Mesendoderm (in vitro differentiated cells): ENCODE data around the gene CCDC169.

ENCODE experiments used
- DNase-seq: peaks from one replicate; pipeline ENCODE4 v3.0.0; 2013
- H2AK5ac ChIP-seq: 2 replicates; pipeline ENCODE4 v1.6.1; 2013; ENCODE audit warnings: low read length, inconsistent platforms
- H2BK120ac ChIP-seq: 2 replicates; pipeline ENCODE4 v1.6.1; 2013; ENCODE audit warnings: low read depth, mild to moderate bottlenecking, low read length, moderate library complexity, mixed read lengths
- H2BK15ac ChIP-seq: replicated peaks from 2 replicates; pipeline ENCODE4 v1.6.1; 2013; ENCODE audit warnings: low read depth, mild to moderate bottlenecking, moderate library complexity
- H2BK5ac ChIP-seq: 2 replicates; pipeline ENCODE4 v1.6.1; 2013; ENCODE audit warnings: low read length, inconsistent platforms
- H3K18ac ChIP-seq: 2 replicates; pipeline ENCODE4 v1.6.1; 2013; ENCODE audit warnings: mild to moderate bottlenecking, low read length, mixed read lengths
- H3K23ac ChIP-seq: one replicate; pipeline ENCODE4 v1.6.1; 2013; ENCODE audit warnings: low read length
- H3K27ac ChIP-seq: 2 replicates; pipeline ENCODE4 v1.5.1; 2013; ENCODE audit warnings: low read depth, mild to moderate bottlenecking, inconsistent platforms, low read length, moderate library complexity
- H3K27me3 ChIP-seq: 2 replicates; pipeline ENCODE4 v1.6.1; 2013; ENCODE audit warnings: low read length, control low read depth, mild to moderate bottlenecking, inconsistent platforms; ENCODE audit not compliant: insufficient read depth, poor library complexity
- H3K36me3 ChIP-seq: 2 replicates; pipeline ENCODE4 v1.6.1; 2013; ENCODE audit warnings: low read length, inconsistent platforms; ENCODE audit not compliant: control insufficient read depth, insufficient read depth
- H3K4ac ChIP-seq: one replicate; pipeline ENCODE4 v1.6.1; 2013; ENCODE audit warnings: low read depth, mild to moderate bottlenecking, low read length, moderate library complexity
- H3K4me1 ChIP-seq: 2 replicates; pipeline ENCODE4 v1.6.1; 2013; ENCODE audit warnings: low read depth, low read length, inconsistent platforms; ENCODE audit not compliant: control insufficient read depth
- H3K4me2 ChIP-seq: 2 replicates; pipeline ENCODE4 v1.6.1; 2013; ENCODE audit warnings: low read length
- H3K4me3 ChIP-seq: 2 replicates; pipeline ENCODE4 v1.5.1; 2013; ENCODE audit warnings: mild to moderate bottlenecking, low read length
- H3K56ac ChIP-seq: one replicate; pipeline ENCODE4 v1.6.1; 2013; ENCODE audit warnings: low read length
- H3K79me1 ChIP-seq: 2 replicates; pipeline ENCODE4 v1.6.1; 2013; ENCODE audit warnings: low read length, inconsistent platforms
- H3K79me2 ChIP-seq: 2 replicates; pipeline ENCODE4 v1.6.1; 2013; ENCODE audit warnings: mild to moderate bottlenecking, low read length; ENCODE audit not compliant: control insufficient read depth, insufficient read depth
- H3K9ac ChIP-seq: 2 replicates; pipeline ENCODE4 v1.6.1; 2013; ENCODE audit warnings: low read length, inconsistent platforms
- H4K5ac ChIP-seq: one replicate; pipeline ENCODE4 v1.6.1; 2013; ENCODE audit warnings: low read length
- H4K8ac ChIP-seq: one replicate; pipeline ENCODE4 v1.6.1; 2013; ENCODE audit warnings: low read depth, mild to moderate bottlenecking, control low read depth, low read length, moderate library complexity
- whole genome bisulfite sequencing: extraction: QIAGEN DNeasy Blood & Tissue Kit; methylation state at CpG from one replicate; pipeline ENCODE4 v1.1.7; 2013; ENCODE audit warnings: low lambda C conversion rate, missing lambda C conversion rate; ENCODE audit not compliant: insufficient coverage; ENCODE audit errors: extremely low coverage; 5-methylcytosine and 5-hydroxymethylcytosine counted together

Gene CCDC169

DNA sequence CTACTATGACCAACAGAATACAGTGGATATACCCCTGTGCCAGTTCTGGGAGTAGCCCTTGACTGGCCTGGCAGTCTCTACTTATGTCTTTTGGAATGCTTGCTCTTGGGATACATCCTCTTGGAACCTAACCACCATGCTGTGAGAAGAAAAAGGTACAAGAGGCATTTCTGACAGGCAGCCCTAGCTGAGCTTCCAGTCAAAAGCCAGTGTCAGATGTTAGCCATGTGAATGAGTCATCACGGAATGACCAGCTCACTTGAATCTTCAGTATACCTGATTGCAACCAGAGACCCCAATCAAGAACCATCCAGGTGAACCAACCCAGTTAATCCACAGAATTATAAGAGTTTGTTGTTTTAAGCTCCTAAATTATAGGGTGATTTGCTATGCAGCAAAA is 4.1 kb downstream of the CCDC169 start:
- Histone ChIP-seq H3K18ac (no peak overlapping the region), H2BK15ac (no peak overlapping the region), H4K8ac (no peak overlapping the region), H3K9ac (no peak overlapping the region), H2BK120ac (no peak overlapping the region), H3K79me2 (no peaks in the 10 kb centered on the region), H3K4me2 (no peak overlapping the region), H3K79me1 (peaks cover 3% of the 10 kb centered on the region), H3K4me3 (no peak overlapping the region), H3K4me1 (no peaks in the 10 kb centered on the region), H2BK5ac (no peak overlapping the region), H2AK5ac (no peak overlapping the region), H3K56ac (no peak overlapping the region), H3K36me3 (no peaks in the 10 kb centered on the region), H3K27ac (no peak overlapping the region), H3K23ac (no peak overlapping the region), H3K27me3 (no peaks in the 10 kb centered on the region), H4K5ac (no peak overlapping the region), H3K4ac (no peak overlapping the region)
- DNase-seq: peak; percentile 32
- WGBS: no CpG with 5 or more reads among the region's 1 CpG

DNA sequence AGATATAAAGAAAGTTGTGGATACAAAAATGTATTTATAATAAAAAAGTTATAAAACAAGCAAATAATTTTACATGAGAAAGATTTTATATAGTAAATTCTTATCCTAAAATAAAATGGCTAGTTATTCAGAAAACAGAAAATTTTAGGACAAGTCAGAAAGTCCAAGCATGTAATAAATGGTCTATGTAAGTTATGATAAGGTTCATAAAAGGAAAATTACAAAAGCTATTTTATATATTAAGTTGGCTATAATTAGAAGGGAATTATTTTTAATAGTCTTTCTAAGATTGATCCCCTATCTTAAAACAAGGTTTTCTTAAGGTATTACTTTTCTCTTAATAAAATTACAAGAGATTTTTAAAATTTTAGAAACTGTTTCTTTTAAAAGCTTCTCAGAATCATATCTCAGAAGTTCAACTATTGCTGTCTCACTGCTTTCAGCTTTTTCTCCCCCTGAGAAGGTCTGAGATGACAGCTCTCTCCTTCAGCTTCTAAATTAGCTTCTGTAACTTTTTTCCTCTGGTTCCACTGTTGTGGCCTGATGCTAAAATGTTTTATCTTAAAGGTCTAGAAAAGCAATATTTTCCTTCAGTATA is 8.7 kb downstream of the CCDC169 start:
- H2BK15ac ChIP-seq: no peak overlapping the region
- H3K79me2 ChIP-seq: no peaks in the 10 kb centered on the region
- H3K36me3 ChIP-seq: no peaks in the 10 kb centered on the region
- peaks cover 3% of the 10 kb centered on the region for H3K79me1 ChIP-seq
- no peak overlapping the region for H2BK120ac ChIP-seq
- no peaks in the 10 kb centered on the region for H3K27me3 ChIP-seq
- no peak overlapping the region for H4K5ac ChIP-seq
- H2BK5ac ChIP-seq: no peak overlapping the region
- no peak overlapping the region for H3K9ac ChIP-seq
- H3K4me1 ChIP-seq: no peaks in the 10 kb centered on the region
- H3K4me2 ChIP-seq: no peak overlapping the region
- H3K56ac ChIP-seq: no peak overlapping the region
- peak; percentile 40 for DNase-seq
- H3K27ac ChIP-seq: no peak overlapping the region
- H3K18ac ChIP-seq: no peak overlapping the region
- no peak overlapping the region for H2AK5ac ChIP-seq
- H4K8ac ChIP-seq: no peak overlapping the region
- H3K4me3 ChIP-seq: no peak overlapping the region
- no peak overlapping the region for H3K23ac ChIP-seq
- no peak overlapping the region for H3K4ac ChIP-seq

DNA sequence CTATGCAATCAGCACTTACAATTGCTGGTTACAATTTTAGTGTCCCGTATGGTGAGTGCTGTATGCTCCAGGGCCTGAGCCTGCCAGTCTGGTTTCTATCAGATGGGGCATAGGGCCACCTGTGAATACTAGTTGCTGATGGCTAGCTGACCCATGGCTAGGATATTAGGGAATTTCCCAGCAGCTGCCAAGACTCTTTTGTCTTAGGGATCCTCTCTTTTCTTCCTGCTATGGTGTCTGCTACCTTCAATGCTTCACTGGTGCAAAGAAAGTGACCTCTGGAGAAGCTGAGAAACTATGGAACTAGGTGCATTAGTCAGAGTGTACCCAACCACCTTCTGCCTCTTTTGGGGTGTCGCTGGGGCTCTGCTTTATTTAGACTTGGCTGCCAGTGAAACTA is 11.6 kb downstream of the CCDC169 start:
- no peak for DNase-seq
- Histone ChIP-seq H3K23ac (no peak overlapping the region), H3K27me3 (no peaks in the 10 kb centered on the region), H3K18ac (no peak overlapping the region), H2BK5ac (no peak overlapping the region), H3K4me2 (no peak overlapping the region), H2AK5ac (no peak overlapping the region), H3K56ac (no peak overlapping the region), H3K36me3 (no peaks in the 10 kb centered on the region), H4K5ac (no peak overlapping the region), H3K4ac (no peak overlapping the region), H3K27ac (no peak overlapping the region), H3K4me3 (no peak overlapping the region), H4K8ac (no peak overlapping the region), H3K4me1 (no peaks in the 10 kb centered on the region), H2BK15ac (no peak overlapping the region), H2BK120ac (no peak overlapping the region), H3K9ac (no peak overlapping the region), H3K79me1 (no peaks in the 10 kb centered on the region), H3K79me2 (no peaks in the 10 kb centered on the region)
- no CpG with 5 or more reads among the region's 2 CpGs for WGBS

DNA sequence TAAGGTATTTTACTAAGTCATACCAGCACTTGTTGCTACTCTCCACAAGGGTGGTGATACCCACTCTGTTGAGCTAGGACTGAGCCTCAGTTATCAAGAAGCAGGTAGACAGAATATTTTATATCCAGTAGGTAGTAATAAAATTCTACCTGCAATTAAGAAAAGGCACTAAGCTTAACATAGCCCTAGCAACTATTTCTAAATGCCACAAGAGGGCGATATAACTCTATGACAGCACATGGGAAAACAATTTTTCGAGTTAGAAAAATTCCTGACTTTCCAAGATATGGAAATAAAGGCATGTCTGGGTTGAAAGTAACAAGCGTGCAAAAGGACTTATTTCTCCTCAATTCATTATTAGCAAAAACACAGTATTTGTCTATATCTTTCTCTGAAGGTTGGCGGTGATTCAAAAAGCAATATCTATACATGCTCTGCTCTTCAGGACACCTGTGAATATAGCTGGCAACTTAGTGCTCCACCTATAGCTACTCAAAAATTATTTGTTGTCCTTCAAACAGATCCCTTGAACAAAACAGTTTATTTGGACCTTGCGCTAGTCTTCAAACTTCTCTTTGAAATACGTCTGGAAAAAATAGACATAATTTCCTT is 14.7 kb downstream of the CCDC169 start:
- no peak overlapping the region for H3K4me2 ChIP-seq
- H3K4me1 ChIP-seq: no peaks in the 10 kb centered on the region
- no peak overlapping the region for H2BK120ac ChIP-seq
- H3K27ac ChIP-seq: no peak overlapping the region
- no peak overlapping the region for H3K18ac ChIP-seq
- no peak overlapping the region for H3K23ac ChIP-seq
- no peaks in the 10 kb centered on the region for H3K36me3 ChIP-seq
- no peak overlapping the region for H2BK5ac ChIP-seq
- H3K4me3 ChIP-seq: no peak overlapping the region
- peak; percentile 45 for DNase-seq
- H4K5ac ChIP-seq: no peak overlapping the region
- H3K9ac ChIP-seq: no peak overlapping the region
- no peaks in the 10 kb centered on the region for H3K79me2 ChIP-seq
- no peak overlapping the region for H3K56ac ChIP-seq
- H2AK5ac ChIP-seq: no peak overlapping the region
- H4K8ac ChIP-seq: no peak overlapping the region
- no CpG with 5 or more reads among the region's 6 CpGs for WGBS
- no peaks in the 10 kb centered on the region for H3K27me3 ChIP-seq
- no peak overlapping the region for H3K4ac ChIP-seq
- H2BK15ac ChIP-seq: no peak overlapping the region
- H3K79me1 ChIP-seq: no peaks in the 10 kb centered on the region

DNA sequence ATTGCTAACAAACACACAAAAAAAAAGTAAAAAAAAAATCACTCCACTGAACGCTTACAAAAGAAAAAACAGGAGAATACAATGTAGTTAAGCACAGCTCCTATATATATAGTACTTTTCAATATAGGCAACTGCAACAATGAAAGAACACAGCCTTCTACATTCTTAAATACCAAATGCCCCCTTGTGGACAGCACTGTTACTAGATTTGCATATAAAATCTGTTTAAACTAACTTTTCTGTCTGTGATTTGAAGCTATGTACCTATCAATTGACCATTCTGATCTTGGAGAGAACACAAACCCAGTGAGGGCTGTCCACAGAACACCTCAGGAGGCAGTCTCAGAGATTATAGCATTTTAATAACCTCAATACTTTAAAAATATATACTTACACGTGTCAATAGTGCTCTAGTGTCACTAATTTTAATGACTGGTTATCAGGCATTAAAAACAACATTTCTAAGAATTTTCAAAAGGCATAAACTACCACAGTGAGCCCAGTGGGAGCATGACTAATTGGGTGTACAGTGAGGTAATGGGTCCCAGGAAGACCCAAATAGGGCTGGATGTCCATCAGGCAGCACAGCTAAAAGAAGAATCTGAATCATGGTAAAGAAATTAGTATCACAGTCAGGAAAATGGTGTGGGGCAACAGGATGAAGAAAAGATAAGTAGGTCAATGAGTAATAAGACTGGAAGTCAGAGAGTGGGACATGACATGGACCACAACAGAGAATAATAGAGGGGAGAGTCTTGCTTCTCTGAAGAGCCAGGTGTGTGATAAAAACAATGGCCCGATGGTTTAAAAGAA is 22.2 kb downstream of the CCDC169 start:
- Histone ChIP-seq H2BK120ac (no peak overlapping the region), H2AK5ac (no peak overlapping the region), H3K79me1 (no peaks in the 10 kb centered on the region), H3K27me3 (no peaks in the 10 kb centered on the region), H3K56ac (no peak overlapping the region), H3K4me2 (no peak overlapping the region), H4K5ac (no peak overlapping the region), H3K4me3 (no peak overlapping the region), H4K8ac (no peak overlapping the region), H3K23ac (no peak overlapping the region), H3K79me2 (no peaks in the 10 kb centered on the region), H3K27ac (no peak overlapping the region), H3K4ac (no peak overlapping the region), H2BK5ac (no peak overlapping the region), H2BK15ac (no peak overlapping the region), H3K18ac (no peak overlapping the region), H3K36me3 (no peaks in the 10 kb centered on the region), H3K9ac (no peak overlapping the region), H3K4me1 (no peaks in the 10 kb centered on the region)
- DNase-seq: peak; percentile 61
- WGBS: no CpG with 5 or more reads among the region's 3 CpGs
